Left cardiac atrium (tissue), 2 donors: ENCODE measurements around the gene GRIK5. TPM values are rescaled to one million over a fixed set of nuclear protein-coding genes. Genes with fewer than 3 reads are reported as not detected.

Source experiments
- total RNA-seq, 2 donors: library from RNA; stranded (reverse); fragmentation: NEBNext Ultra II Directional; extraction: Animal tissue kit (Norgen Biotek cat#: 25700); gene quantifications; one replicate each; pipeline ENCODE4 v1.2.1, GENCODE V29; 2021
- donor health status: DM: no; HTN: yes; CAD: no; lungs with severe emphysema.
- donor health status: DM: yes; HTN: yes; CAD: no.

The GRIK5 gene
- total RNA-seq, 2 donors from 2014 or later = 12.0 to 12.6 TPM

Other genes starting within 250 kb of the GRIK5 start
- not detected for gene LYPD4, start 225.5 kb downstream of the GRIK5 start, total RNA-seq
- not detected for gene DMRTC2, start 225.2 kb downstream of the GRIK5 start, total RNA-seq
- 100 to 1,000 TPM; 811 to 841 TPM for gene RPS19, start 210.0 kb downstream of the GRIK5 start, total RNA-seq
- gene CD79A, start 192.9 kb downstream of the GRIK5 start, total RNA-seq = under 1 TPM; 0.24 to 0.68 TPM
- gene ARHGEF1, start 187.0 kb downstream of the GRIK5 start, total RNA-seq = 10 to 100 TPM; 47.0 to 59.1 TPM
- gene ERFL, start 141.8 kb downstream of the GRIK5 start, total RNA-seq = under 1 TPM in 1 of 2 donors, not detected in 1; 0.16 TPM
- gene RABAC1, start 110.9 kb downstream of the GRIK5 start, total RNA-seq = 100 to 1,000 TPM in 1 of 2 donors, 10 to 100 TPM in 1; 91.4 to 117 TPM
- 100 to 1,000 TPM; 235 to 274 TPM for gene ATP1A3, start 76.0 kb downstream of the GRIK5 start, total RNA-seq
- 1 to 10 TPM; 8.3 to 9.1 TPM for gene ZNF574, start 6.0 kb upstream of the GRIK5 start, total RNA-seq
- 1 to 10 TPM; 1.1 to 1.2 TPM for gene POU2F2, start 62.2 kb upstream of the GRIK5 start, total RNA-seq
- gene DEDD2, start 147.5 kb upstream of the GRIK5 start, total RNA-seq = 10 to 100 TPM; 10.7 to 17.6 TPM
- gene ZNF526, start 150.1 kb upstream of the GRIK5 start, total RNA-seq = 1 to 10 TPM; 5.1 to 6.6 TPM
- gene GSK3A, start 172.4 kb upstream of the GRIK5 start, total RNA-seq = 10 to 100 TPM; 31.7 to 34.4 TPM
- 10 to 100 TPM; 37.9 to 50.6 TPM for gene ERF, start 184.9 kb upstream of the GRIK5 start, total RNA-seq
- gene CIC, start 199.0 kb upstream of the GRIK5 start, total RNA-seq = 10 to 100 TPM; 34.7 to 42.1 TPM
- gene PRR19, start 231.9 kb upstream of the GRIK5 start, total RNA-seq = under 1 TPM; 0.12 to 0.16 TPM
- 1 to 10 TPM; 4.1 to 6.2 TPM for gene PAFAH1B3, start 232.4 kb upstream of the GRIK5 start, total RNA-seq
- 1 to 10 TPM in 1 of 2 donors, under 1 TPM in 1; 0.50 to 1.4 TPM for gene TMEM145, start 243.1 kb upstream of the GRIK5 start, total RNA-seq